ENCODE results near the gene NOTO. TPM values are rescaled to one million over a fixed set of nuclear protein-coding genes. Genes with fewer than 3 reads are reported as not detected.

NOTO gene
- total RNA-seq, 1 donor from 2014 or later, result not detected

DNA sequence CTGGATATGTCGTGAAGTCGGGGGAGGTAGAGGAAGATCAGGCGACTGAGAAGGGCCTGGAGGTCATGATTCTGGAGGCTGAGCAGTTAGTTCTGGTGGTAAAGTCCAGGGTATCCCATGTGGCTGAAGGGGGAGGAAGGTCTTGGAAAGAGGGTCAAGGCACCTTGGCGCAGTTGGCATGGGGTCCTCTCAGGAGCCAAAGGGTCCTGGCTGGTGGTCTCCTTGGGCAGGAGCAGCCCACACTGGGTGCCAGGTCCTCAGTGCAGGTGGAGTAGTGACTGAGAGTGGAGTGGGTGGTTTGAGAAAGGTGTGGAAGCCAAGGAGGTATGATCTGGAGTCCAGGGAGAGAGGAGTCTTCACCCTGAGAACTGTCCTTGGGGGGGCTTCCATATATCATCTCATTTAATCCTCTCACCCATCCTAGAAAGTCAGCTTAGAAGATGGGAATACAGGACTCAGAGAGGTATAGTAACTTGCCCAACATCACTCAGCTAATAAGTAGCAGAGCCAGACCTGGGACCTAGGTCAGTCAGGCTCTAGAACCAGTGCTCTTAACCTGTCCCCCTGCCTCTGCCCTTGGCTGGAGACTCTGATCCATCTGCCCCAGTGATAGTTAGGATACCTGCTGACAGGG lies 57.4 kb downstream of the NOTO start:
- no peaks in the 10 kb centered on the region for H3K9me3 ChIP-seq (ENCODE audit: low read depth)
- H3K4me1 Mint-ChIP-seq, result no peaks in the 10 kb centered on the region
- TF ChIP-seq, protein P1, sequence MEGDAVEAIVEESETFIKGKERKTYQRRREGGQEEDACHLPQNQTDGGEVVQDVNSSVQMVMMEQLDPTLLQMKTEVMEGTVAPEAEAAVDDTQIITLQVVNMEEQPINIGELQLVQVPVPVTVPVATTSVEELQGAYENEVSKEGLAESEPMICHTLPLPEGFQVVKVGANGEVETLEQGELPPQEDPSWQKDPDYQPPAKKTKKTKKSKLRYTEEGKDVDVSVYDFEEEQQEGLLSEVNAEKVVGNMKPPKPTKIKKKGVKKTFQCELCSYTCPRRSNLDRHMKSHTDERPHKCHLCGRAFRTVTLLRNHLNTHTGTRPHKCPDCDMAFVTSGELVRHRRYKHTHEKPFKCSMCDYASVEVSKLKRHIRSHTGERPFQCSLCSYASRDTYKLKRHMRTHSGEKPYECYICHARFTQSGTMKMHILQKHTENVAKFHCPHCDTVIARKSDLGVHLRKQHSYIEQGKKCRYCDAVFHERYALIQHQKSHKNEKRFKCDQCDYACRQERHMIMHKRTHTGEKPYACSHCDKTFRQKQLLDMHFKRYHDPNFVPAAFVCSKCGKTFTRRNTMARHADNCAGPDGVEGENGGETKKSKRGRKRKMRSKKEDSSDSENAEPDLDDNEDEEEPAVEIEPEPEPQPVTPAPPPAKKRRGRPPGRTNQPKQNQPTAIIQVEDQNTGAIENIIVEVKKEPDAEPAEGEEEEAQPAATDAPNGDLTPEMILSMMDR (IDR thresholded peaks at IDR 0.05), result no peak
- TF ChIP-seq EZH2 (IDR thresholded peaks at IDR 0.05), result no peak
- H3K9ac ChIP-seq, result no peak overlapping the region
- peaks cover 21% of the 10 kb centered on the region for H4K20me1 ChIP-seq (ENCODE audit: low read depth)
- DNase-seq (ENCODE audit: low spot score), result no peak
- no peaks in the 10 kb centered on the region for H3K9me3 Mint-ChIP-seq
- no peaks in the 10 kb centered on the region for H3K36me3 Mint-ChIP-seq
- peaks cover 6% of the 10 kb centered on the region for H3K27me3 Mint-ChIP-seq (ENCODE audit: insufficient read depth, low read depth)
- H3K36me3 ChIP-seq, result no peaks in the 10 kb centered on the region
- no peak overlapping the region for H3K4me3 Mint-ChIP-seq
- no peak overlapping the region for H3K27ac Mint-ChIP-seq
- H3K79me2 ChIP-seq (ENCODE audit: low read depth), result no peaks in the 10 kb centered on the region
- no peak overlapping the region for H3K4me2 ChIP-seq
- peaks cover 10% of the 10 kb centered on the region for H3K4me1 ChIP-seq
- no peak overlapping the region for H3K27ac ChIP-seq
- H3K4me3 ChIP-seq, result no peak overlapping the region
- no peaks in the 10 kb centered on the region for H3K27me3 ChIP-seq
- H3F3A ChIP-seq (ENCODE audit: low read depth), result peaks cover 14% of the 10 kb centered on the region
- no peak overlapping the region for H2AFZ ChIP-seq (replicated peaks)

DNA sequence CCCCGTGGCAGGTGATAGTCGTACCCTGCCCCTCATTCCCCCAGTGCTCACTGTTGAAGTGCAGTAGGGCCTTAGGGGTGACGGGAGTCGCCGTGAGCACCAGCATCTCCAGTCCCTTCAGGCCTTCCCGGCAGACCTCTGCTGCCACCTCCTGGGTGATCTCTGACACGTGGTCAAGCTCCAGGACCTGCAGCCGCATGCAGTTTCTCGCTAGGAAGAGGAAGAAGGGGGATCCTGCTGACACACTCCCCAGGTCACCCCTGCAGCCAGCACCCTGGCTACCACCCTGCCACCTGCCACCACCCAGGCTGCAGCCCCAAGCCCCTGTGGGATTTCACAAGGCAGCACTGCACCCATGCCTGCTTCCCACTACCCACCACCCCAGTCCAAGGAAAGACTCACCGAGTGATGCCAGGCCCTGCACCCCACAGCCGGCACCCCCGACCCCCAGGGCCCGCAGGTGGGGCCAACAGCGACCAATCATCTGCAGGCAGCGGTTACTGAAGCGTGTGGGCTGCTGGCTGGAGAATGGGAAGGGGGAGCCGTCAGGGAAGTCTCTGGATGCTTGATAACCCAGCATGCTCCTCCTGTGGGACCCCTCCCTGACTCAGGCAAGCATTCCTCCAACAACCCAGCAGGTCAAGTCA lies 58.1 kb downstream of the NOTO start:
- H3K36me3 ChIP-seq, result no peaks in the 10 kb centered on the region
- H2AFZ ChIP-seq (replicated peaks), result no peak overlapping the region
- peaks cover 13% of the 10 kb centered on the region for H3F3A ChIP-seq (ENCODE audit: low read depth)
- TF ChIP-seq EZH2 (IDR thresholded peaks at IDR 0.05) (no peak), EZH2phosphoT487 (IDR thresholded peaks at IDR 0.05) (no peak)
- TF ChIP-seq, protein P1 (IDR thresholded peaks at IDR 0.05), result peak; percentile 61
- H3K4me1 Mint-ChIP-seq, result no peaks in the 10 kb centered on the region
- peak; percentile 68 for DNase-seq (ENCODE audit: low spot score)
- peaks cover 6% of the 10 kb centered on the region for H3K27me3 Mint-ChIP-seq (ENCODE audit: insufficient read depth, low read depth)
- peaks cover 20% of the 10 kb centered on the region for H4K20me1 ChIP-seq (ENCODE audit: low read depth)
- no peaks in the 10 kb centered on the region for H3K27me3 ChIP-seq
- peaks cover 10% of the 10 kb centered on the region for H3K4me1 ChIP-seq
- no peak overlapping the region for H3K4me2 ChIP-seq
- H3K79me2 ChIP-seq (ENCODE audit: low read depth), result no peaks in the 10 kb centered on the region
- H3K27ac Mint-ChIP-seq, result no peak overlapping the region
- no peak overlapping the region for H3K9ac ChIP-seq
- H3K4me3 ChIP-seq, result no peak overlapping the region
- no peak overlapping the region for H3K27ac ChIP-seq
- no peaks in the 10 kb centered on the region for H3K9me3 Mint-ChIP-seq
- no peaks in the 10 kb centered on the region for H3K9me3 ChIP-seq (ENCODE audit: low read depth)
- no peaks in the 10 kb centered on the region for H3K36me3 Mint-ChIP-seq
- H3K4me3 Mint-ChIP-seq, result no peak overlapping the region

Other genes with a start within 250 kb of the NOTO start
- 3.4 and 7.3 TPM in 2 replicates for gene SFXN5, start 130.9 kb upstream of the NOTO start, total RNA-seq (ENCODE audit: low replicate concordance)
- 4.2 and 6.8 TPM in 2 replicates for gene RAB11FIP5, start 89.6 kb upstream of the NOTO start, total RNA-seq (ENCODE audit: low replicate concordance)
- 21.0 and 31.4 TPM in 2 replicates for gene SMYD5, start 11.7 kb downstream of the NOTO start, total RNA-seq (ENCODE audit: low replicate concordance)
- gene PRADC1, start 30.7 kb downstream of the NOTO start, total RNA-seq (ENCODE audit: low replicate concordance), result 3.9 and 8.2 TPM in 2 replicates
- 365 and 456 TPM in 2 replicates for gene CCT7, start 31.7 kb downstream of the NOTO start, total RNA-seq (ENCODE audit: low replicate concordance)
- 1.5 and 6.3 TPM in 2 replicates for gene FBXO41, start 81.9 kb downstream of the NOTO start, total RNA-seq (ENCODE audit: low replicate concordance)
- 0.40 TPM in 1 of 2 replicates, not detected in the other for gene EGR4, start 91.0 kb downstream of the NOTO start, total RNA-seq (ENCODE audit: low replicate concordance)
- 55.3 and 58.8 TPM in 2 replicates for gene ALMS1, start 183.3 kb downstream of the NOTO start, total RNA-seq (ENCODE audit: low replicate concordance)